Bronchial epithelial cell (primary cell): ENCODE data around the gene GUSB. TPM values are rescaled to one million over a fixed set of nuclear protein-coding genes. Genes with fewer than 3 reads are reported as not detected.
"Not testable (repeated sequence)": the region's sequence is repeated elsewhere in the genome, so short reads cannot be mapped to it uniquely, and the experiment has no call there.

Experiments
- DNase-seq: peaks from one replicate; pipeline ENCODE4 v3.0.0-alpha.2; 2010; ENCODE audit warnings: low read depth
- FAIRE-seq: peaks from 2 replicates; lab custom pipeline; 2011; peaks lifted over from hg19 to GRCh38; lab: Jason Lieb, UNC
- H3K27me3 ChIP-seq: 2 replicates; pipeline ENCODE4 v1.5.1; 2011; ENCODE audit warnings: low read length; ENCODE audit not compliant: control insufficient read depth, insufficient read depth
- H3K36me3 ChIP-seq: 2 replicates; pipeline ENCODE4 v1.5.1; 2011; ENCODE audit warnings: low read length; ENCODE audit not compliant: control insufficient read depth, insufficient read depth
- H3K4me3 ChIP-seq: 2 replicates; pipeline ENCODE4 v1.5.1; 2011; ENCODE audit warnings: mild to moderate bottlenecking, low read depth, low read length, control low read depth
- CTCF ChIP-seq: IDR thresholded peaks from 2 replicates; pipeline ENCODE4 v1.5.1; 2011; ENCODE audit warnings: mild to moderate bottlenecking, moderate library complexity, low read length, control low read depth, inconsistent platforms; ENCODE audit not compliant: insufficient read depth, severe bottlenecking
- total RNA-seq: library from RNA; depleted of rRNA; stranded (reverse); fragments of >200 nt; gene quantifications from 2 replicates; pipeline ENCODE4 v1.2.1, GENCODE V29; 2014

GUSB gene
- total RNA-seq, 1 donor from 2014 or later, result 24.0 TPM

- no peak for TF ChIP-seq CTCF
- Histone ChIP-seq H3K27me3 (no peaks in the 10 kb centered on the region), H3K4me3 (no peak overlapping the region), H3K36me3 (peaks cover 6% of the 10 kb centered on the region)
- DNase-seq, result no peak
- FAIRE-seq, result no peak
Observed at GRCh38 chr7:65967361-65968155, 14.5 kb downstream of the GUSB start.

- FAIRE-seq (no peak), DNase-seq (no peak)
- H3K4me3 ChIP-seq, result no peak overlapping the region
- H3K27me3 ChIP-seq, result no peaks in the 10 kb centered on the region
- H3K36me3 ChIP-seq, result peaks cover 6% of the 10 kb centered on the region
- TF ChIP-seq CTCF, result no peak
Observed at GRCh38 chr7:65966146-65966545, 15.9 kb downstream of the GUSB start.

- FAIRE-seq, H3K36me3 ChIP-seq, H3K27me3 ChIP-seq, DNase-seq, H3K4me3 ChIP-seq: not testable (repeated sequence)
Observed at GRCh38 chr7:65964671-65965070, 17.3 kb downstream of the GUSB start.

GRCh38 chr7:65962033-65962432 lies 20.0 kb downstream of the GUSB start:
- no peak for TF ChIP-seq CTCF
- Histone ChIP-seq H3K36me3 (peaks cover 5% of the 10 kb centered on the region), H3K27me3 (no peaks in the 10 kb centered on the region), H3K4me3 (no peak overlapping the region)
- FAIRE-seq (no peak), DNase-seq (no peak)

- FAIRE-seq (no peak), DNase-seq (no peak)
- no peak overlapping the region for H3K4me3 ChIP-seq
- no peak for TF ChIP-seq CTCF
- H3K36me3 ChIP-seq, result peaks cover 5% of the 10 kb centered on the region
- no peaks in the 10 kb centered on the region for H3K27me3 ChIP-seq
Observed at GRCh38 chr7:65960351-65961074, 21.5 kb downstream of the GUSB start.

- no peak for TF ChIP-seq CTCF
- no peak for FAIRE-seq
- no peaks in the 10 kb centered on the region for H3K27me3 ChIP-seq
- H3K36me3 ChIP-seq, result peaks cover 8% of the 10 kb centered on the region
- DNase-seq, result peak; percentile 8
- no peak overlapping the region for H3K4me3 ChIP-seq
Observed at GRCh38 chr7:65955718-65956117, 26.3 kb downstream of the GUSB start.
